Psoas muscle (tissue), 8 donors: ENCODE results near the gene RAB3C. TPM values are rescaled to one million over a fixed set of nuclear protein-coding genes. Genes with fewer than 3 reads are reported as not detected.

Experiments used
- ATAC-seq, 4 donors: fragments of 200-7000 bp; cut with Tn5 transposase; one replicate each; pipeline ENCODE4 v1.9.1; 2020; ENCODE audit warnings: moderate library complexity in 3 of 4, mild to moderate bottlenecking in 2 of 4
- DNase-seq, 2 donors: peaks; one replicate each; pipeline ENCODE4 v3.0.0-alpha.2; 2020
- H3K27ac ChIP-seq: fragments of 200-600 bp; one replicate; pipeline ENCODE4 v1.8.0; 2022
- H3K27me3 ChIP-seq, 3 donors: fragments of 200-600 bp in 1 of 3; one replicate each; pipeline versions ENCODE4 v1.6.1 to v1.8.0; 2013 to 2022; ENCODE audit warnings: low read length in 2 of 3, mild to moderate bottlenecking in 2 of 3, moderate library complexity in 1 of 3; ENCODE audit not compliant: insufficient read depth in 3 of 3
- H3K36me3 ChIP-seq, 2 donors: fragments of 200-600 bp in 1 of 2; one replicate each; pipeline versions ENCODE4 v1.6.1 to v1.8.0; 2013 to 2022; ENCODE audit warnings: low read depth in 1 of 2, mild to moderate bottlenecking in 1 of 2, moderate library complexity in 1 of 2; ENCODE audit not compliant: insufficient read depth in 1 of 2
- H3K4me1 ChIP-seq: fragments of 200-600 bp; one replicate; pipeline ENCODE4 v1.8.0; 2022
- H3K4me3 ChIP-seq: fragments of 200-600 bp; one replicate; pipeline ENCODE4 v1.8.0; 2022; ENCODE audit warnings: mild to moderate bottlenecking
- H3K9me3 ChIP-seq: fragments of 200-600 bp; one replicate; pipeline ENCODE4 v1.8.0; 2022
- WGBS, 3 donors: extraction: QIAGEN DNeasy Blood & Tissue Kit; methylation state at CpG; one replicate each; pipeline versions ENCODE4 v1.1.6 to v1.1.7; 2013; 5-methylcytosine and 5-hydroxymethylcytosine counted together
- intact Hi-C, 2 donors: fragments of 100-400 bp; cut with DNase I; formaldehyde crosslinking; loops; one replicate each; pipeline versions ENCODE4 v1.11.0 to v1.14.2; 2022
- polyA plus RNA-seq, 3 donors: library from polyadenylated mRNA; stranded (reverse); fragments of 200-250 nt; gene quantifications; one replicate each; pipeline ENCODE4 v1.2.3, GENCODE V29; 2013
- total RNA-seq, 4 donors: library from RNA; stranded (reverse); fragmentation: NEBNext Ultra II Directional in 2 of 4; extraction: Animal tissue kit (Norgen Biotek cat#: 25700) in 2 of 4; gene quantifications; one replicate each; pipeline versions ENCODE4 v1.2.1 to v1.2.4, GENCODE V29; 2021 to 2023
- TF ChIP-seq, protein P1 (sequence below): fragments of 200-600 bp; IDR thresholded peaks from one replicate; pipeline ENCODE4 v1.8.0; 2022; ENCODE audit warnings: antibody characterized with exemption
- donor health status: healthy with polysubstance abuse.
- donor health status: DM: no; HTN: no; CAD: no; lungs with moderate emphysema.
- donor health status: Bipolar disorder and iron deficiency.
- donor health status: healthy.
- donor health status: DM: yes; HTN: yes; CAD: no.
- donor health status: DM: no; HTN: no; CAD: no.
- donor health status: DM: no; HTN: no; CAD: no.
- donor health status: DM: yes; HTN: yes; CAD: no.

The RAB3C gene
- total and polyA plus RNA-seq, 7 donors, result 0.16 to 2.2 (median 0.62) TPM

DNA sequence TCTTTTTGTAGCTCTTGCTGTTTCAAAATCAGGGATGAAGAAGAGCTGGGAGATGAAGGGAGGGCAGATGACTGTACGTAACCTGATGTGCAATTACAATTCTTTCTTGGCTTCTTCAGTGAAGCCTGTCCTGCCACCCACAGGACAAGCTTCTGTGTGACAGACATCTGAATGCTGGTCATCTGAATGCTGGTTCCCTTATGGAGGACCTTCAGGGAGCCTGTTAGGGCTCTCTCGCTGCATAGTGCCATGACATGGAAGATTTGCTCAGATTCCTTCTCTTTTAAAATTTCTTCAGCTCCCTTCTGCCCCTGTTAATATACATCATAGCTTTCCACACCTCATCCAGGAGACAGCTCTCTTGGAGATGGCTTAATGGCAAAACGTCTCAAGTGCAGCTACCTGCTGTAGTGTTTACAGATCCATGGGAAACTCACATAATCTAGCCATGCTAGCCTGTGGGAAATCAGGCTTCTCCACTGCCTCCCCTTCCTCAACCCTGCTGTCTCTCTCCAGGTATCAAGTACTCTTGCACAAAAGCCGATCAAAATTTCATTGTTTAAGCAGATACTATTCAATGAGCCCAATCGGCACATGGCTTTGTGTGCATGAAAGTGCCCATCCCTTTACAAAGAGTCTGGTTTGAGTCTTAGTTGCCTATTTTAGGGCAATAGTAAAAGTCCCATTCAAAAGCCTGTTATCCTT lies 134.6 kb downstream of the RAB3C start:
- no peak for ATAC-seq

DNA sequence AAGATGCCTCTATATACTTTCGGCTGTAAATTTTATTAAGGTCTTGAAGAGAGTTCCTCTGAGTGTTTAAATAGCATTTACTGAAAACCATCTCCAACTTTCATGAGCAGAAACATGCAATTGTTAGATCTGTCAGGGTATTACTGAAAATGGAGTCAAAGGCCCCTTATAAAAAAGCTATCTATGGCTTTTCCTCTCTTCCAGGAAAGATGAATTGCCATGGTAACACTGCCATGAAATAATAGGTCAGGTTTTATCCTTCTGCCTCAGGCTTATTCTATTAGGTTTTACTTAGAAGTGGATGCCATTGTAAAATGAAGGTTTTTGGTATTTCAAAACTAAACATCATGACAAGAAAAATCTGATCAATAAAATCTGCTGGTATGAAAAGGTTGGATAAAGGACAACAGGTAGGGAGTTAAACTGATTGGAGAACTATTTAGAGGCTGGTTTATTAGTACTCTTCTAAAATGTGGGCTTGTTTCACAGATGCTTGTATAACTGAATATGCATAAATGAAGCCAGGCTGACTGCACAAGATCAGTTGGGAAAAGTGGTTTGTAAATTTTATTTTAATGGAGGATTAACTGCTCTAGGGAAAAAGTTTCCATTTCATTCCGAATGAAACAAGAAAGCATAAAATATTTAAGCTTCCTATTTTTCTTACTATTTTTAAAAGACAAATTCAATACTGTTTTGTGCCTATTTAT lies 135.5 kb downstream of the RAB3C start:
- Histone ChIP-seq H3K4me1 (no peaks in the 10 kb centered on the region), H3K27ac (no peak overlapping the region), H3K36me3 (no peaks in the 10 kb centered on the region), H3K27me3 (no peaks in the 10 kb centered on the region), H3K4me3 (no peak overlapping the region), H3K9me3 (no peaks in the 10 kb centered on the region)
- ATAC-seq (no peak), DNase-seq (no peak)
- TF ChIP-seq, protein P1, sequence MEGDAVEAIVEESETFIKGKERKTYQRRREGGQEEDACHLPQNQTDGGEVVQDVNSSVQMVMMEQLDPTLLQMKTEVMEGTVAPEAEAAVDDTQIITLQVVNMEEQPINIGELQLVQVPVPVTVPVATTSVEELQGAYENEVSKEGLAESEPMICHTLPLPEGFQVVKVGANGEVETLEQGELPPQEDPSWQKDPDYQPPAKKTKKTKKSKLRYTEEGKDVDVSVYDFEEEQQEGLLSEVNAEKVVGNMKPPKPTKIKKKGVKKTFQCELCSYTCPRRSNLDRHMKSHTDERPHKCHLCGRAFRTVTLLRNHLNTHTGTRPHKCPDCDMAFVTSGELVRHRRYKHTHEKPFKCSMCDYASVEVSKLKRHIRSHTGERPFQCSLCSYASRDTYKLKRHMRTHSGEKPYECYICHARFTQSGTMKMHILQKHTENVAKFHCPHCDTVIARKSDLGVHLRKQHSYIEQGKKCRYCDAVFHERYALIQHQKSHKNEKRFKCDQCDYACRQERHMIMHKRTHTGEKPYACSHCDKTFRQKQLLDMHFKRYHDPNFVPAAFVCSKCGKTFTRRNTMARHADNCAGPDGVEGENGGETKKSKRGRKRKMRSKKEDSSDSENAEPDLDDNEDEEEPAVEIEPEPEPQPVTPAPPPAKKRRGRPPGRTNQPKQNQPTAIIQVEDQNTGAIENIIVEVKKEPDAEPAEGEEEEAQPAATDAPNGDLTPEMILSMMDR, result no peak
- intact Hi-C loops, result no loop called here
- WGBS, 3 donors, result 63 to 67% (median 66%) methylated on average over 2 of the region's 2 CpGs

More for the DNA sequence above, 134.6 kb downstream of the RAB3C start:
- TF ChIP-seq, protein P1, result no peak
- H3K4me1 ChIP-seq, result no peaks in the 10 kb centered on the region
- WGBS, 3 donors, result 52 to 55% (median 55%) methylated on average over 5 of the region's 5 CpGs
- H3K4me3 ChIP-seq, result no peak overlapping the region
- no peaks in the 10 kb centered on the region for H3K9me3 ChIP-seq
- no peaks in the 10 kb centered on the region for H3K27me3 ChIP-seq
- intact Hi-C loops, result no loop called here
- H3K36me3 ChIP-seq, result no peaks in the 10 kb centered on the region
- H3K27ac ChIP-seq, result no peak overlapping the region
- no peak for DNase-seq

DNA sequence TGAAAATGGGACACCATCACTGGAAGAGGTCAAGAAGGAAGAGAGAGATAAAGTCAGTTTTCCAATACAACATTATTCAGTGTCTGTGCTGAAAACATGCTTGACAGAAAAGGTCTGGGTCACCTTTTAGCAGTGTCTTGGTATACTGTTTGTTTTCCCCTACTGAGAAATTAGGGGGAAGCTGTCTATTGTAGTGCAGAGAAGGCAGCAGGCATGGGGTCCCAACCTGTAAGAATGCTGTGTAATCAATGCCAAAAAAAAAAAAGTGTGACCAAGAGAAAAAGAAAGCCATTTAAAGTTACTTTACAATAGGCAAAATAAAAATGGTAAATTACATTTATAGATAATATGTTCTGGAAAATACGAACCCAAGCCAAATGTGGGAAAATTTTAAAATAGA lies 139.3 kb downstream of the RAB3C start:
- intact Hi-C loops, result no loop called here
- no peaks in the 10 kb centered on the region for H3K4me1 ChIP-seq
- H3K4me3 ChIP-seq, result no peak overlapping the region
- no peak overlapping the region for H3K27ac ChIP-seq
- no peaks in the 10 kb centered on the region for H3K9me3 ChIP-seq
- peaks cover 0 to 3% (median 0%) of the 10 kb centered on the region in 3 donors for H3K27me3 ChIP-seq
- WGBS, 3 donors, result 85 to 97% (median 86%) methylated on average over 1 of the region's 1 CpG
- ATAC-seq (no peak), DNase-seq (no peak)
- H3K36me3 ChIP-seq, result no peaks in the 10 kb centered on the region
- TF ChIP-seq, protein P1, result no peak

DNA sequence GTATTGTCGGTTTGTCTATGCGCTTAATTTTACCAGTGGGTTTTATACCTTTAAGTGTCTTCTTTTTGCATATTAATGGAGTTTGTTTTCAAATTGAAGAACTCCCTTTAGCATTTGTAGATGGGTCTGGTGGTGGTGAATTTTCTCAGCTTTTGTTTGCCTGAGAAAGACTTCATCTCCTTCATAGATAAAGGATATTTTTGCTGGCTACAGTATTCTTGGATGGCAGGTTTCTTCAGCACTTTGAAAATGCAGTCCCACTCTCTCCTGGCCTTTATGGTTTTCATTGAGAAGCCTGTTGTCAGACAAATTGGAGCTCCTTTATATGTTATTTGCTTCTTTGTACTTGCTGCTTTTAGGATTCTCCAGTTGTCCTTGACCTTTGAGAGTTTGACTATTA lies 142.1 kb downstream of the RAB3C start:
- H3K36me3 ChIP-seq, result no peaks in the 10 kb centered on the region
- TF ChIP-seq, protein P1, result no peak
- no peaks in the 10 kb centered on the region for H3K4me1 ChIP-seq
- H3K9me3 ChIP-seq, result no peaks in the 10 kb centered on the region
- ATAC-seq (no peak), DNase-seq (no peak)
- WGBS, 3 donors, result 95 to 99% (median 97%) methylated on average over 2 of the region's 2 CpGs
- no peak overlapping the region for H3K4me3 ChIP-seq
- intact Hi-C loops, result no loop called here
- peaks cover 0 to 3% (median 0%) of the 10 kb centered on the region in 3 donors for H3K27me3 ChIP-seq
- H3K27ac ChIP-seq, result no peak overlapping the region
